ENCODE data around the gene EPX.

EPX gene

DNA sequence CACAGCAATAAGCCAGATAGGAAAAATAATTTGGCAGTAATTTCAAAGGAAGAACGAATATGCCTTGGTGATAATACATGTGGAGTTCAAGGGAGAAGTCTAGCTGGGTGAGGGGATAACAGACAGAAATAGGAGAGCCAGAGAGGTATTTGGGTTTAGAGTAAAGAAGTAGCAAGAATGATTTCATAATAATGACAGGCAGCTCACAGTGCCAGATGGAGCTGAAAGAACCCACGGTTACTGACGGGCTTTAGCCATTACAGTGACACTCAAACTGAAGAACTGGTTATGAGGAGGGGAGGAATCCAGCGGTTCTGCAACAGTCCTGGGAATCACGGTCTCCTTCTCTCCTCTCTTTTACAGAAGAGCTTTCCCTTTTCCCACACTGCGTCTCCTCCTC, 42.1 kb upstream of the EPX start:
- Histone ChIP-seq H3K9ac (no peak overlapping the region), H3K4me3 (ENCODE audit: low read depth, low read length) (no peak overlapping the region), H3K4me2 (ENCODE audit: low read length) (no peak overlapping the region), H3K79me2 (no peaks in the 10 kb centered on the region), H3K9me3 (ENCODE audit: control insufficient read depth, low read length) (peaks cover 5% of the 10 kb centered on the region), H3K4me1 (no peaks in the 10 kb centered on the region), H3K27ac (no peak overlapping the region), H3K27me3 (ENCODE audit: control insufficient read depth, insufficient read depth, low read length) (no peaks in the 10 kb centered on the region), H3K36me3 (ENCODE audit: control insufficient read depth, insufficient read depth, low read length) (no peaks in the 10 kb centered on the region), H2AFZ (no peak overlapping the region)
- TF ChIP-seq, protein P1, sequence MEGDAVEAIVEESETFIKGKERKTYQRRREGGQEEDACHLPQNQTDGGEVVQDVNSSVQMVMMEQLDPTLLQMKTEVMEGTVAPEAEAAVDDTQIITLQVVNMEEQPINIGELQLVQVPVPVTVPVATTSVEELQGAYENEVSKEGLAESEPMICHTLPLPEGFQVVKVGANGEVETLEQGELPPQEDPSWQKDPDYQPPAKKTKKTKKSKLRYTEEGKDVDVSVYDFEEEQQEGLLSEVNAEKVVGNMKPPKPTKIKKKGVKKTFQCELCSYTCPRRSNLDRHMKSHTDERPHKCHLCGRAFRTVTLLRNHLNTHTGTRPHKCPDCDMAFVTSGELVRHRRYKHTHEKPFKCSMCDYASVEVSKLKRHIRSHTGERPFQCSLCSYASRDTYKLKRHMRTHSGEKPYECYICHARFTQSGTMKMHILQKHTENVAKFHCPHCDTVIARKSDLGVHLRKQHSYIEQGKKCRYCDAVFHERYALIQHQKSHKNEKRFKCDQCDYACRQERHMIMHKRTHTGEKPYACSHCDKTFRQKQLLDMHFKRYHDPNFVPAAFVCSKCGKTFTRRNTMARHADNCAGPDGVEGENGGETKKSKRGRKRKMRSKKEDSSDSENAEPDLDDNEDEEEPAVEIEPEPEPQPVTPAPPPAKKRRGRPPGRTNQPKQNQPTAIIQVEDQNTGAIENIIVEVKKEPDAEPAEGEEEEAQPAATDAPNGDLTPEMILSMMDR (IDR thresholded peaks at IDR 0.05), result no peak

DNA sequence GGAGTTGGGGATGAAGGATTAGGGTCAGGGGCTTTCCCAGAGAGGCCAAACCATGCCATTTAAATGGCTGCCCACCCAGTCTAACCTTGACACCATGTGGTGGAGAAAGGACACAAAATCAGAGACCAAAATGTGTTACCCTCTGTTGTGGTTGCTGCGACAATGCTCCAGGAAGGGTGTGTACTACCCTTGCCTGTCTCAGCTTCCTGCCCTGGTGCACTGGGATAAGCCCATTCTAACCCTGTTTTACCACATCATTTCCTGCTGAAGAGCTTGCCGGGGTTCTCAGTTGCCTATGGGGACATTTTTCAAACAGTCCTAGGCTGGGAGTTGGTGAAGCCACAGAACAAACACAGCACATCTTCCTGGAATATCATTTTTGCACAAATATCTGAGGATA, 39.5 kb upstream of the EPX start:
- no peak overlapping the region for H2AFZ ChIP-seq
- H3K9me3 ChIP-seq (ENCODE audit: control insufficient read depth, low read length), result no peaks in the 10 kb centered on the region
- no peak overlapping the region for H3K4me3 ChIP-seq (ENCODE audit: low read depth, low read length)
- H3K36me3 ChIP-seq (ENCODE audit: control insufficient read depth, insufficient read depth, low read length), result no peaks in the 10 kb centered on the region
- no peak overlapping the region for H3K27ac ChIP-seq
- H3K79me2 ChIP-seq, result no peaks in the 10 kb centered on the region
- peaks cover 3% of the 10 kb centered on the region for H3K4me1 ChIP-seq
- H3K9ac ChIP-seq, result no peak overlapping the region
- H3K4me2 ChIP-seq (ENCODE audit: low read length), result no peak overlapping the region
- H3K27me3 ChIP-seq (ENCODE audit: control insufficient read depth, insufficient read depth, low read length), result no peaks in the 10 kb centered on the region
- TF ChIP-seq, protein P1 (IDR thresholded peaks at IDR 0.05), result no peak

DNA sequence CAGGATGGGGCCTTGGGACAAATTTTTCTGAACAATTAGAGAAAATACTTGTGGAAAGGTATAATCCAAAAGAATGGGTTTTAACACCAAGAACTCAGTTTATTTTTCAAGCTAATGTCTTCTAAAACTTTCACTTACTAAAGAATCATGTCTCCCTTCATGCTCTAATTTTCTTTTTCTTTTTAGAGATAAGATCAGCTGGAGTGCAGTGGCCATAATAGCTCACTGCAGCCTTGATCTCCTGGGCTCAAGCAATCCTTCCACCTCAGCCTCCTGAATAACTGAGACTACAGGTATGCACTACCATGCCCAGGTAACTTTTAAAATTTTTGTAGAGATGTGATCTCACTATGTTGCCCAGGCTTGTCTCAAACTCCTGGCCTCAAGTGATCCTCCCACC, 38.9 kb upstream of the EPX start:
- H3K27ac ChIP-seq, result no peak overlapping the region
- H3K79me2 ChIP-seq, result no peaks in the 10 kb centered on the region
- H3K4me2 ChIP-seq (ENCODE audit: low read length), result no peak overlapping the region
- H2AFZ ChIP-seq, result no peak overlapping the region
- no peak overlapping the region for H3K9ac ChIP-seq
- H3K4me1 ChIP-seq, result peaks cover 3% of the 10 kb centered on the region
- H3K4me3 ChIP-seq (ENCODE audit: low read depth, low read length), result no peak overlapping the region
- no peaks in the 10 kb centered on the region for H3K27me3 ChIP-seq (ENCODE audit: control insufficient read depth, insufficient read depth, low read length)
- TF ChIP-seq, protein P1 (IDR thresholded peaks at IDR 0.05), result no peak
- no peaks in the 10 kb centered on the region for H3K36me3 ChIP-seq (ENCODE audit: control insufficient read depth, insufficient read depth, low read length)
- H3K9me3 ChIP-seq (ENCODE audit: control insufficient read depth, low read length), result no peaks in the 10 kb centered on the region

DNA sequence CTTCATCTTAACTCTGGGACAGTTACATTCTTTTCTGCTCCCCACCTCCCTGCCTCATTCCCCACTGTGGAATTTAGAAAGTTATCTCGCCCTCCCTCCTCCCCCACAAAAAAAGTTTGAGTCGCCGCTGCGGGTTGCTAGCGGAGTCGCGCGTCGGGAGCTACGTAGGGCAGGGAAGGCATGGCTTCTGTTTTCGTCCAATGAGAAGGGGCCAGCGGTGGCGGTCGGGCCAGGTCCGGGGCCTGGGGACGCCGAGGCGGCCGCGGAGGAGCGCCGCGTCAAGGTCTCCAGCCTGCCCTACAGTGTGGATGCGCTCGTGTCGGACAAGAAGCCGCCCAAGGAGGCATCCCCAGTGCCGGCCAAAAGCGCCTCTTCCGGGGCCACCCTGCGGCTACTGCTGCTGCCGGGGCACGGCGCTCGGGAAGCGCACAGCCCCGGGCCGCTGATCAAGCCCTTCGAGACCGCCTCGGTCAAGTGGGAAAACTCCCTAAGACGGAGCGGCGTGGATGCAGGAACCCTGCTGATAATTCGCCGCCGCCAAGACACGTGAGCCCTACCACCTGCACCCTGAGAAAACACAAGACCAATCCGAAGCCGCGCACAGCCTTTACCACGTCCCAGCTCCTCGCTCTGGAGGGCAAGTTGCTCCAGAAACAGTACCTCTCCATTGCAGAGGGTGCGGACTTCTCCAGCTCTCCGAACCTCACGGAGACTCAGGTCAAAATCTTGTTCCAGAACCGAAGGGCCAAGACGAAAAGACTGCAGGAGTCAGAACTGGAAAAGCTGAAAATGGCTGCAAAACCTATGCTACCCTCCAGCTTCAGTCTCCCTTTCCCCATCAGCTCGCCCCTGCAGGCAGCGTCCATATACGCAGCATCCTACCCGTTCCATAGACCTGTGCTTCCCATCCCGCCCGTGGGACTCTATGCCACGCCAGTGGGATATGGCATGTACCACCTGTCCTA, 35.4 kb upstream of the EPX start:
- peak overlapping the region; percentile 34 for H3K27ac ChIP-seq
- no peaks in the 10 kb centered on the region for H3K9me3 ChIP-seq (ENCODE audit: control insufficient read depth, low read length)
- H3K4me3 ChIP-seq (ENCODE audit: low read depth, low read length), result peak overlapping the region; percentile 45
- peaks cover 3% of the 10 kb centered on the region for H3K4me1 ChIP-seq
- H3K36me3 ChIP-seq (ENCODE audit: control insufficient read depth, insufficient read depth, low read length), result no peaks in the 10 kb centered on the region
- H2AFZ ChIP-seq, result peak overlapping the region; percentile 78
- H3K79me2 ChIP-seq, result no peaks in the 10 kb centered on the region
- H3K9ac ChIP-seq, result no peak overlapping the region
- TF ChIP-seq, protein P1 (IDR thresholded peaks at IDR 0.05), result no peak
- H3K27me3 ChIP-seq (ENCODE audit: control insufficient read depth, insufficient read depth, low read length), result no peaks in the 10 kb centered on the region
- peak overlapping the region; percentile 69 for H3K4me2 ChIP-seq (ENCODE audit: low read length)
